HepG2 (cell line): Measurements from ENCODE around the gene RIN3. TPM values are rescaled to one million over a fixed set of nuclear protein-coding genes. Genes with fewer than 3 reads are reported as not detected.

Experiments
- ATAC-seq: fragments of 200-7000 bp; cut with Tn5 transposase; 3 replicates; pipeline ENCODE4 v1.9.1; 2020; ENCODE audit warnings: mild to moderate bottlenecking, moderate library complexity
- BruUV-seq: library from RNA; stranded (reverse); fragments of 400-500 nt; replicated peaks from 2 replicates; lab custom pipeline; 2021; lab: Mats Ljungman, UMichigan
- CTCF ChIA-PET: fragments of 300-600 bp; formaldehyde crosslinking; extraction: SDS; loops from one replicate; lab custom pipeline; 2021; ENCODE audit warnings: low total read pairs, inconsistent platforms, low intra/inter-chr PET ratio; lab: Yijun Ruan, JAX
- POLR2A ChIA-PET: fragments of 350-600 bp; sonication (Branson Sonifier 250); formaldehyde crosslinking; loops from one replicate; lab custom pipeline; 2020; ENCODE audit warnings: antibody characterized with exemption, inconsistent platforms; lab: Yijun Ruan, JAX
- DNase-seq: peaks from one replicate; pipeline ENCODE4 v3.0.0-alpha.2; 2015; ENCODE audit warnings: low spot score
- FAIRE-seq: peaks from 3 replicates; lab custom pipeline; 2011; peaks lifted over from hg19 to GRCh38; lab: Jason Lieb, UNC
- H2AFZ ChIP-seq: one replicate; pipeline ENCODE4 v1.6.1; 2011; ENCODE audit warnings: low read length, inconsistent platforms
- H3K27ac ChIP-seq: fragments of 300-600 bp; 3 replicates; pipeline ENCODE4 v1.8.0; 2011; ENCODE audit warnings: mixed run types, mild to moderate bottlenecking, mixed read lengths, low read length, inconsistent platforms; ENCODE audit not compliant: insufficient read depth; ENCODE audit errors: extremely low read length
- H3K27me3 ChIP-seq, 2 experiments: fragments of 200-600 bp in 1 of 2; 2 replicates in 1 of 2; 3 replicates in 1 of 2; pipeline versions ENCODE4 v1.6.0 to v1.8.0; 2011; ENCODE audit warnings: low read length in 2 of 2, mild to moderate bottlenecking in 2 of 2, moderate library complexity in 2 of 2, inconsistent platforms in 1 of 2; ENCODE audit not compliant: insufficient read depth in 2 of 2, control insufficient read depth in 1 of 2
- H3K36me3 ChIP-seq, 2 experiments: fragments of 200-600 bp in 1 of 2; replicated peaks in 1 of 2; 2 replicates in 1 of 2; 3 replicates in 1 of 2; pipeline versions ENCODE4 v1.5.1 to v1.8.0; 2011; ENCODE audit warnings: low read length in 2 of 2, inconsistent platforms in 1 of 2; ENCODE audit not compliant: insufficient read depth in 2 of 2, control insufficient read depth in 1 of 2
- H3K4me1 ChIP-seq: 2 replicates; pipeline ENCODE4 v1.5.1; 2012; ENCODE audit warnings: low read length, inconsistent platforms; ENCODE audit not compliant: insufficient read depth
- H3K4me2 ChIP-seq: 2 replicates; pipeline ENCODE4 v1.6.0; 2011; ENCODE audit warnings: low read depth, low read length, inconsistent platforms
- H3K4me3 ChIP-seq, 3 experiments: fragments of 200-600 bp in 1 of 3; sonication (generic), shearing (Covaris generic) in 1 of 3; replicated peaks in 1 of 3; 2 replicates each; pipeline ENCODE4 v1.5.1; 2011 to 2016; ENCODE audit warnings: low read length in 3 of 3, inconsistent platforms in 2 of 3, low read depth in 2 of 3, mild to moderate bottlenecking in 2 of 3, control low read depth in 1 of 3, mixed read lengths in 1 of 3; ENCODE audit not compliant: insufficient read depth in 1 of 3
- H3K79me2 ChIP-seq: one replicate; pipeline ENCODE4 v1.6.1; 2011; ENCODE audit warnings: low read length, inconsistent platforms; ENCODE audit not compliant: insufficient read depth
- H3K9ac ChIP-seq: 2 replicates; pipeline ENCODE4 v1.6.0; 2011; ENCODE audit warnings: mild to moderate bottlenecking, low read depth, low read length, inconsistent platforms; ENCODE audit not compliant: insufficient read depth
- H3K9me3 ChIP-seq: 2 replicates; pipeline ENCODE4 v1.5.1; 2012; ENCODE audit warnings: mild to moderate bottlenecking, low read length
- H4K20me1 ChIP-seq: 2 replicates; pipeline ENCODE4 v1.6.0; 2011; ENCODE audit warnings: inconsistent platforms, mild to moderate bottlenecking, low read length, moderate library complexity; ENCODE audit not compliant: insufficient read depth
- ATRX ChIP-seq: sonication (generic); formaldehyde crosslinking; IDR thresholded peaks from 2 replicates; pipeline ENCODE4 v1.4.0; 2020; ENCODE audit warnings: missing genetic modification reagents, borderline replicate concordance
- BORCS8-MEF2B ChIP-seq: sonication (generic); formaldehyde crosslinking; IDR thresholded peaks from 2 replicates; pipeline ENCODE4 v1.8.0; 2022; ENCODE audit warnings: mild to moderate bottlenecking, missing genetic modification reagents
- HNF4G ChIP-seq, 2 experiments: sonication (generic) in 1 of 2; formaldehyde crosslinking in 1 of 2; IDR thresholded peaks; 2 replicates each; pipeline versions ENCODE4 v1.4.0 to v1.6.1; 2011 to 2020; ENCODE audit warnings: borderline replicate concordance in 2 of 2, low read depth in 2 of 2, mild to moderate bottlenecking in 2 of 2, low read length in 1 of 2, missing genetic modification reagents in 1 of 2, moderate library complexity in 1 of 2
- IRF1 ChIP-seq: sonication (generic); formaldehyde crosslinking; IDR thresholded peaks from 2 replicates; pipeline ENCODE4 v1.4.0; 2020; ENCODE audit warnings: low read depth, mild to moderate bottlenecking, missing genetic modification reagents
- IRF2 ChIP-seq: IDR thresholded peaks from 2 replicates; pipeline ENCODE4 v1.6.1; 2018; ENCODE audit warnings: missing genetic modification reagents, missing compliant biosample characterization
- PHF8 ChIP-seq: sonication (generic); formaldehyde crosslinking; IDR thresholded peaks from 2 replicates; pipeline ENCODE4 v1.5.0; 2020; ENCODE audit warnings: missing genetic modification reagents
- PRDM10 ChIP-seq: sonication (generic); formaldehyde crosslinking; IDR thresholded peaks from 2 replicates; pipeline ENCODE4 v1.4.0; 2020; ENCODE audit warnings: low read depth, missing genetic modification reagents
- SOX6 ChIP-seq, 2 experiments: fragments of 450-650 bp in 1 of 2; sonication (generic) in 1 of 2; formaldehyde crosslinking in 1 of 2; IDR thresholded peaks; 2 replicates each; pipeline versions ENCODE4 v1.4.0 to v1.6.1; 2017 to 2020; ENCODE audit warnings: antibody characterized with exemption in 1 of 2, mild to moderate bottlenecking in 1 of 2, missing genetic modification reagents in 1 of 2
- ZBTB38 ChIP-seq: sonication (generic); formaldehyde crosslinking; IDR thresholded peaks from 2 replicates; pipeline ENCODE4 v1.5.1; 2020; ENCODE audit warnings: mild to moderate bottlenecking, missing genetic modification reagents
- ZBTB7A ChIP-seq: sonication (generic); formaldehyde crosslinking; IDR thresholded peaks from 2 replicates; pipeline ENCODE4 v1.8.0; 2022; ENCODE audit warnings: mild to moderate bottlenecking, missing genetic modification reagents
- ZNF10 ChIP-seq: sonication (generic); formaldehyde crosslinking; IDR thresholded peaks from 2 replicates; pipeline ENCODE4 v1.4.0; 2020; ENCODE audit warnings: mild to moderate bottlenecking, low read depth, missing genetic modification reagents, borderline replicate concordance
- ZNF280B ChIP-seq: sonication (generic); formaldehyde crosslinking; IDR thresholded peaks from 2 replicates; pipeline ENCODE4 v1.5.0; 2020; ENCODE audit warnings: missing genetic modification reagents, mild to moderate bottlenecking, borderline replicate concordance
- ZNF484 ChIP-seq: sonication (generic); formaldehyde crosslinking; IDR thresholded peaks from 2 replicates; pipeline ENCODE4 v1.5.1; 2020; ENCODE audit warnings: mild to moderate bottlenecking, low read depth, missing genetic modification reagents, borderline replicate concordance
- whole genome bisulfite sequencing: methylation state at CpG from one replicate; pipeline ENCODE4 v1.1.6; 2017; ENCODE audit warnings: low lambda C conversion rate; 5-methylcytosine and 5-hydroxymethylcytosine counted together
- in situ Hi-C: cut with HindIII; loops from 2 replicates; pipeline ENCODE4 v1.10.0; 2017; ENCODE audit warnings: low pct_unique_long_range_greater_than_20kb; ENCODE audit not compliant: extremely low pct_ligation_motif_present
- intact Hi-C: fragments of 100-400 bp; cut with micrococcal nuclease; formaldehyde crosslinking; loops from one replicate; pipeline ENCODE4 v1.10.0; 2022; ENCODE audit not compliant: unreplicated experiment
- polyA plus RNA-seq, 8 experiments: library from polyadenylated mRNA; depleted of rRNA in 3 of 8; stranded (reverse) in 7 of 8; unstranded in 1 of 8; fragments of >200 nt; fragmentation: Illumina TruSeq in 4 of 8; extraction: Trizol in 4 of 8; gene quantifications; 2 replicates each; pipeline versions ENCODE4 v1.2.1 to v1.2.3, GENCODE V29; 2011 to 2016; ENCODE audit warnings: low read depth in 4 of 8, missing spikeins in 1 of 8, mixed read lengths in 1 of 8; ENCODE audit not compliant: insufficient read depth in 1 of 8
- total RNA-seq, 5 experiments: library from RNA; depleted of rRNA; stranded (reverse); fragments of >200 nt; fragmentation: Illumina TruSeq; extraction: Trizol; gene quantifications; 2 replicates each; pipeline ENCODE4 v1.2.3, GENCODE V29; 2016; ENCODE audit warnings: low read depth in 1 of 5

Gene RIN3
- total and polyA plus RNA-seq, 2 of the 13 experiments (the other 11 are each of a cell fraction or from before 2014, with no cell fraction given) = 2.3 to 3.6 TPM

- CTCF ChIA-PET = no interaction called here
- Histone ChIP-seq H3K27me3 (no peaks in the 10 kb centered on the region; a peak in 1 of 5 replicates), H3K9me3 (peaks cover 17% of the 10 kb centered on the region), H4K20me1 (no peaks in the 10 kb centered on the region), H3K27ac (no peak overlapping the region), H3K4me1 (no peaks in the 10 kb centered on the region), H3K9ac (no peak overlapping the region), H2AFZ (no peak overlapping the region), H3K79me2 (no peaks in the 10 kb centered on the region), H3K36me3 (peaks cover 0 to 3% of the 10 kb centered on the region in 2 experiments; a peak in 1 of 5 replicates), H3K4me3 (no peak overlapping the region), H3K4me2 (no peak overlapping the region)
- ATAC-seq (no peak), DNase-seq (no peak), FAIRE-seq (no peak)
- intact Hi-C loops (no loop called here), in situ Hi-C loops (no loop called here)
- WGBS = 94% methylated on average over 3 of the region's 3 CpGs
- no TSS peak for BruUV-seq
- TF ChIP-seq SOX6 (IDR thresholded peaks at IDR 0.05) (no peak), SOX6 (CRISPR knock-in tag; IDR thresholded peaks at IDR 0.05) (no peak), ZNF484 (CRISPR knock-in tag) (no peak), ZBTB7A (CRISPR knock-in tag) (no peak), IRF2 (CRISPR knock-in tag) (no peak), HNF4G (IDR thresholded peaks at IDR 0.05; ENCODE audit: borderline replicate concordance, low read depth, low read length) (no peak), HNF4G (CRISPR knock-in tag; IDR thresholded peaks at IDR 0.05; ENCODE audit: borderline replicate concordance, low read depth) (no peak), ATRX (CRISPR knock-in tag) (no peak), PRDM10 (CRISPR knock-in tag) (no peak), IRF1 (CRISPR knock-in tag) (no peak), ZNF280B (CRISPR knock-in tag) (no peak), BORCS8-MEF2B (CRISPR knock-in tag) (no peak), ZNF10 (no peak), ZBTB38 (no peak), PHF8 (CRISPR knock-in tag) (no peak)
- POLR2A ChIA-PET = no interaction called here
Observed at GRCh38 chr14:92626041-92626440, 112.5 kb downstream of the RIN3 start.
